GM21381 (cell line): ENCODE measurements around the gene CYFIP1.
A peak's percentile ranks its signal among the peaks of the same experiment; 100 is the strongest.

ENCODE experiments used
- ATAC-seq: cut with Tn5 transposase; IDR thresholded peaks from one replicate; pipeline ENCODE4 v1.9.1; 2021; ENCODE audit warnings: mild to moderate bottlenecking, moderate library complexity; ENCODE audit not compliant: unreplicated experiment

The CYFIP1 gene

DNA sequence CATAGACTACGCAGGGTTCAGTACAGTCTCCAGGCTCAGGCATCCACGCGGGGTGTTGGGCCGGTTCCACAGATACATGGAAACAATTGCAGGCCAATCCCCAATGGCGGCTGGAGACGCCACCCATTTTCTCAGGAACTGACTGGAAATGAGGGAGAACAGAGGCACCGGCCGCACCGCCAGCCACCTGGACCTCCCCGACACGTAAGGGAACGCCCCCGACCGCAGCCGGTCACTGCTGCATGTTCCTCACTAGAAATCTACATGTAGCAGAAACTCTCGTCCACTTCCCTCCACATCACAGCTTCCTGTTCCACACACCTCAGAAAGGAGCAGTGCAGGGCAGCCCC, 29.2 kb downstream of the CYFIP1 start:
- no peak for ATAC-seq

DNA sequence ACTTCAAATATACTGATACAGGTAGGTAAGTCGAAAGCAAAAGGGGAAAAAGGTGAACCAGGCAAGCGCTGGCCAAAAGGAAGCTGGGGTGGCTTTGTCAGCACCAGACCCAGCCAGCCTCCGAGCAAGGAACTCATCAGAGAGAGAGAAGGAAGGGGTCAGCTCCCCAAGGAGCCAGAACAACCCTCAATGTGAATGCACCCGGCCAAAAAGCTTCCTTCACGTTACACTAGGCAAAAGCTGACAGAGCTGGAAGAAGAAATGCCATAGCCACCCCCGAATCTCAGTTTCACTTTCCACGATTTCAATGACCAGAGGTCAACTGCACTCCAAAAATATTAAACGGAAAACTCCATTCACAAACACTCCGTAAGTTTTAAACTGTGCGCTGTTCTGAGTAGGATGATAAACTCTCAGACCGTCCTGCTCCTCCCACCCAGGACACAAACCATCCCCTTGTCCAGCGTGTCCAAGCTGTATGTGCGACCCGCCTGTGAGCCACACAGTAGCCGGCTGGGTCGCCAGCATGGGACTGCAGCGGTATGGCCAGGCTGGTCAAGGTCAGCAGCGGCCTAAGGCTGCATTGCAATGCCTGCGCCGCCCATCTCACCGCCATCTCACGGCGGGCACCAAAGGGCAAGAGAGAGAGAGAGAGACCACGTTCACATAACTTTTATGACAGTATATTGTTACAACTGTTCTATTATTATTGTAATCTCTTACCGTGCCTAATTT, 29.7 kb downstream of the CYFIP1 start:
- no peak for ATAC-seq

DNA sequence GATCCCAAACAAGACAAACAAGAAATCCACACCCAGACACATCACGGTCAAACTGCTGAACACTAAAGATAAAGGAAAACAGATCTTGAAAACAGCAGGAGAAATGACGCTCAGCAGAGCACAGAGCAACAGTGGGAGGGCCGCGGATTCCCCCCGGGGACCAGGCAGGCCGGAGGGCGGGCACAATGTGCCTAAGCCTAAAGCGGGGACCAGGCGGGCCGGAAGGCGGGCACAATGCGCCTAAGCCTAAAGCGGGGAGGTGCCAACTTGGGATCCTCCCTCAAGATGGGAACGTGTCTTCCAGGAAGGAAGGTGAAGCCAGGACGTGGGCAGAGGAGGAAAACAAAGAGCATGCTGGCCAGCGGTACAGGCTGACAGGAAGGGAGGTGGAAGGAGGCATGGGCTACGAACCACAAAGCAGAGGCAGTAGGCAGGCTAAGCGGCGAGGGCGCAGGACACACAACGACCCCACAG, 31.1 kb downstream of the CYFIP1 start:
- ATAC-seq: no peak

DNA sequence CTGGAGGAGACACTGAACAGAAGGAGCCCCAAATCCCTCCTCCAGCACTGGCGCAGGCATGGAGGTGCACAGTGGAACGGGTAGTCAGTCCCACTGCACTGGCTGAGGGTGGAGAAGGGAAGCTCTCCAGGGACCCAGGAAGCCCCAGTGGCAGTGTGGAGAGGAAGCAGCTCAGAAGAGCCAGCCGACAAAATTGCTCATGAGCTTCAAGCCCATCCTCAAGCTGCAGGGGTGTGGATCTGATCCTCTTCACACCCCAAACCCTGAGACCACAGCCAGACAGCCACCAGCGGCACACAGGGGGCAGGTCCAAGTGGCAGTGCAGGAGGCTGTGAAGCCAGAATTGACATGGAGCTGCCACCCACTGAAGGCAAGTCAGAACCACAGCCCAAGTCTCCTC, 32.1 kb downstream of the CYFIP1 start:
- no peak for ATAC-seq

DNA sequence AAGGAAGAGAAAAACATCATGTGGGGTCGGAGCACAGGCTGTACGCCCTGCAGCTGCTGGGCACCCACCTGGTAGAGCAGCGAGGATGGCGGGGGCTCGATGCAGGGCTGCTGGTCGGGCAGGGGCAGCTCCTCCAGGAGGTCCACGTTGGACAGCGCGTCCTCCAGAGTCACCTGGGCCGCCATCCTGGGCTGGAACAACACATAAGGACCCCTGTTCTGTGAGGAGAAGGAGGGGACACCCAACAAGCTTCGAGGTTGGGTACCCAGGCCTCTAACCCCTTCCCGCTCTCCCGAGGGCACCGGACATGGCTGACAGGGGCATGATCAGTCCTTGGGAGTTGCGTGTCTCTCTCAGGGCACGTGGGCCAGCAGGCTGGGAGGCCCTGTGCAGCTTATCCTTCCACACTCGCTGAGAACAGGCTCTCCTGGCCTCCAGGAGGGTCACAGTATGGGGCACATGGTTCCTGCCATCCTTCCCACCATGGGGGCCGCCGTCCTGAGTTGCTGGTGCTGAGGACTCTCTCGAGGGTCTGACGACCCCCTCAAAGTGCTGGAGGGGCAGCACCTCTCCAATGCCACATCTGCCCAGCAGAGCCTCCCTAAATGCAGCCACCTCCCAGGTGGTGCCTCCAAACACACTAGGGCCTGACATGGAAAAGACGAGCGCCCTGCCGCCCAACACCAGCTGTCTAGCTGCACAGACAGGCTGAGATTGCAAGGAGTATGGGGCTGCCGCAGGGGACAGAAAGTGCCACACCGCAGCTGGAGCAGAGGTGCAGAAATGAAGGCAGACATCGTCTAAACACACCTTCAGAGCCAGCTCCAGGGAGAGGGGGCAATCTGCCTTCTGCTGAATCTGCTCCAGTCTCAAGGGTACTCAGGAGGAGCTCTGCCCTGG, 32.8 kb downstream of the CYFIP1 start:
- ATAC-seq: no peak

DNA sequence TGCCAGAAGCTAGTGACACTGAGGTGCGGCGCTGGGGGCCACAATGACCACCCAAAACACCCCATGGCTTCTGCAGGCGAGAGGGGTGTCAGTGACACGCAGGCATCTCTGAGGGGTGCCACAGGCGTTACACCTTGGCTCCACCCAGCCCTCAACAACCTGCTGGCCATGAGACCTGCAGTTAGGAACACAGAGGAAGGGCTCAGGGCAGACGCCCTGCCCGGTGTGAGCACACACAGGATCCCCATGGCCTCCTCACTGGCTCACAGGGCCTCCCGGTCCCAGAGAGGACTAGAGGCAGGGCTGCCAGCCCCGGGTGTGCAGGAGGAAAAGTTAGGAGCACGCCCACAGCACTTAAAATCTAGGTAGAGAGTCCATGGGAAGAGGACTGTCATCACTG, 35.1 kb downstream of the CYFIP1 start:
- ATAC-seq: no peak

DNA sequence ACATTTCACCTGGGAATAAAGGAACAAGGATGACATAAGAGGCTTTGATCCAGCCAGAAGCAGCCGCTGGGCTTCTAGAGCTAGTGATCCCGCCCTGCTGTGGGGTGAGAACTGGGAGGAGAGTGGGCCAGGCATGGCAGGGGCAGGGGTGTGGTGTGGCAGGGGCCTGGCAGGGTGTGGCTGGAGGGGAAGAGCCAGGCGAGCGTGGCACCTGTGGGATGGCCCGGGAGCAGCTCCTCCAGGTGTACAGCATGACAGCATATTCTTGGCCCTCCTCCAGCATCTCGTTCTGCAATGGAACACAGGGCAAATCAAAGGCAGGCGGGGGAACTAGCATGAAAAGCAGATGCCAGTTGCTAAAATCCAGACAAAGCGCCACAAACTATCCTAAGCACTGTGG, 35.5 kb downstream of the CYFIP1 start:
- no peak for ATAC-seq

DNA sequence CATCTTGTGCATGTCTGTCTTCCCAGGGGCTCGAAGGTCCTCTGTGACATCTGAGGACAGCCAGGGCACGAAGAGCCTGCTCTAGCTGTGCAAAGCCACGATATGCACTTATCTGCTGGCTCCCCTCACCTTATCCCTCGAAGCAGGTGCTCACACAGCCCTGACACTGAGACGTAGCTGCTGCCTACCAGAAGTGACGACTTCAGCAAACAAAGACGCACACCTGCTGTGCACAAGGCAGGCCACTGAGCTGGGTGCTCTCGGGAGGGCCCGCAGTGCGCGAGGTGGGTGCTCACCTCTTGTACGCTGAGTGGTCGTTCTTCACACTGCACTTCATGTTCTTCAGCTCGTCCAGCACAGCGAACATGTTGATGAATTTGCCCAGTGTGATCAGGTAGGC, 37.3 kb downstream of the CYFIP1 start:
- ATAC-seq: no peak

DNA sequence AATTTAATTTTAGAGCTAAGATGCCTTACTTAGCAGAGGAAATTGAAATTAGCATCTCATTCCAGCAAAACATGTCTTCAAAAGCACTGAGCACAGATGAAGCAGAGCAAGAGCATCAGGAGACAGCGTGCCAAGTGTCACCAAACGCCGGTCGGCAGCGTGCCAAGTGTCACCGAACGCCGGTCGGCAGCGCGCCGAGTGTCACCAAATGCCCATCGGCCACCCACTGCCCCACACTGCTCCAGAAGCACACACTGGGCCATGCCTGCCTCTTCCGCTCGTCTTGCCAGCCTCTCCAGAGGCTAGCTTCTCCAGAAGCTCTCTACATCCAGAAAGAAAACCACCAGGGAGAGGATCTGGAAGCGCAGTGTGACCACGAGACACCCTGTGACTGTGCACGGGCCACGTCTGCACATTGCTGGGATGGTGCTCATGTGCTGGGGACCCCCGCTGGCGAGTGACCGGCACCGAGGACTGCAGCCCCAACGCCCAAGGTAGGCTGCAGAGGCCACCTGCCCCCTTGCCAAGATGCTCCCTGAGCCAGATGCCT, 37.8 kb downstream of the CYFIP1 start:
- ATAC-seq: no peak

DNA sequence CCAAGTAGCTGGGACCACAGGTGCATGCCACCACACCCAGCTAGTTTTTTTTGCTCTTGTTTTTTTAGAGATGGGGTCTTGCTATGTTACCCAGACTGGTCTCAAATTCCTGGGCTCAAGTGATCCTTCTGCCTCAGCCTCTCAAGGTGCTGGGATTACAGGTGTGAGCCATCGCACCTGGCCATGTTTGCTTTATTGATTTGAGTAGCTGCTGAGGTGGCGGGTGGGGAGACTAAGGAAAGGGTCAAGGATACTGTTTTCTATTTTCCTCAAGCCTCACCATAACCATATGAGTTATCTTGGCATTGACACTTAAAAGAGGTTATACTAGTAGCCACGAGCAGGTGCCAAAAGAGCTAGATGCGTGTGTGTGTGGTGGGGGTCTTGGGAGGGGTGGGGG, 39.0 kb downstream of the CYFIP1 start:
- ATAC-seq: no peak

DNA sequence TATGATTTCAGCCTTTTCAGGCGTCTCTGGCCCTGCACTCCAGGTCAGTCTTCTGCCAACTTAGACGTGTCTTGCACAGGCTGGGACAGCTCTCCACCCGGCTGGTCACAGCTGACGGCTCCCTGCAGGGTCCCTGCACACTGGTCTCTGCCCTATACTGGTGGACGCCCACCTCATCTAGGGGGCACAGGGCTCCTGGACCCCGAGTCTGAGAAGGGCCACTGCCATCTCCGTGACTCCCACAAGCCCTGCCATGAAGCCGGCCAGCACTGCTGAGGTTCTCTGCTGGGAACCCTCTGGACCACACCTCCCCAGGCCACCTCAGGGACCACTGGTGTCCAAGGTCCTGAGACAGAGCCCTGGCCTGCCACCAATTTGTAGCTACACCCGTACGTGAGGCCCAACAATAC, 40.5 kb downstream of the CYFIP1 start:
- ATAC-seq: no peak

DNA sequence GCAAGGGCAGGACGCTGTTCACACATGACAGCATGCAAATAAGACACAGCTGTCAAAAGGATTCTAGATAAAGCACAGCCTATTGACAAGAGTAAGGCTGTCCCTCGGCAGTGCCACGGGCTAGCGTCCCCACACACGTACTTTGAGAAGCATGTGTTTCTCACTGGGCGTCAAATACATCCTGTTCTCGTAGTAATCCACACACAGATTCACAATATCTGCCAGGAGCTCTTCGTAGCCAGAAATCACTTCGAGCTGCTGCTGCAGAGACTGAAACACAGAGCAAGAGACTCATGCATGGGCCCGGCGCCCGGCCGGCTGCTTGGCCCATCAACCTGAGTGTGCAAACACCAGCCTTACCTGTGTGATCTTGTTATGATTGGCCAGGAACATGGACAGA, 41.1 kb downstream of the CYFIP1 start:
- ATAC-seq: no peak

DNA sequence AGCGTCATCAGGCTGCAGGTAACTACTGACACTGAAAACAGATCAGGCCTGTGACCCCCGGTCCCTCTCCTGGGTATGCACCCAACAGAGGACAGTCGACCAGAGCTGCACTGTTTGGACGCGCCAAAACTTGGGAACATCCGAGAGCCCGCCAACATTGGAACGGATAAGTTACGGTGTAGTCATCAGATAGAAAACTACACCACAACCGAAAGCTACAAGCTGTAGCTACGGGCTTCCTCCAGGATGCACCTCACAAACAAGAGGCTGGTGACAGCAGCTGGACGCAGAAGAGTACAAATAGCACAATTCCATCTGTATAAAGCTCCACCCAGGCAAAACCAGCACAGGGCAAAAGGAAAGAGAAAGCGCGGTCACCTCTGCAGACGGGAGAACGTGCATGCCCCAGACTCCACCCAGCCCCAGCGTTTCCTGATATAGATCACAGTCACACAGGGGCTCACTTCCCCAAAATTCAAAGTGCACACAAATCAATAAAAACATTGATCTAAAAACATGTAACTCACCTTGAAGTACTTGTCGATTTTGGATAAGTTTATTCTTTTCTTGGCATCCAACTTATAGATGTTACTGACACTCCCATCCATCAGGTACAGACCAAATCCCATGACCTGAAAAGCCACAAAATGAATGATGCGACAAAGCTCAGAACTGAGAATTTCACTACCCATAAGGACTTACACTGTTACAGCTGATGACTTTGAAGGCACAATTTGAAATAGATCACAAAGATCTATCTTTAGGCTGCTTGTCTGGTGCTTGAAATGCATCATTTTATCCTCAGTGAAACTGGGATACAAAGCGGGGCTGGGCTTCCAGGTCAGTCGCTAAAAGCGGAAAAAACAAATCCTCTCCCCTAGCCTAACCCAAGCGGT, 43.3 kb downstream of the CYFIP1 start:
- ATAC-seq: peak; percentile 94

DNA sequence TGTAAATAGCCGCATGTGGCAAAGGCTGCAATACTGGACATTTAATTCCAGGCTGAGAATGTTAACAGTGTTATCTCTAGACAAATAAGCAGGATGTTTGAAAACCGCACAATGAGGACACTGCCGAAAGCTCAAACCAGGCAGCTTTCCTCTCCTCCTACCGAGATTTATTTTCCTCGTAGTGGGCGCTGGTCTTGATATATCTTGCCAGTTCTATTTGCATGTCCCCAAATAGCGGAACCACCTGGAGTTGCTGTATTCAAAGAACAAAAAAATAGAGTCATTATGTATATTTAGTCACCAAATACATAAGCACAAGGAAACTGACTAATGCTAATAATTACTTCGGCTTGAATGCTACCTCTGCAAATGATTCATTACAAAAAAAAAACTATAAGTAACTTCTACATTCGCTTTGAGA, 46.5 kb downstream of the CYFIP1 start:
- ATAC-seq: no peak

DNA sequence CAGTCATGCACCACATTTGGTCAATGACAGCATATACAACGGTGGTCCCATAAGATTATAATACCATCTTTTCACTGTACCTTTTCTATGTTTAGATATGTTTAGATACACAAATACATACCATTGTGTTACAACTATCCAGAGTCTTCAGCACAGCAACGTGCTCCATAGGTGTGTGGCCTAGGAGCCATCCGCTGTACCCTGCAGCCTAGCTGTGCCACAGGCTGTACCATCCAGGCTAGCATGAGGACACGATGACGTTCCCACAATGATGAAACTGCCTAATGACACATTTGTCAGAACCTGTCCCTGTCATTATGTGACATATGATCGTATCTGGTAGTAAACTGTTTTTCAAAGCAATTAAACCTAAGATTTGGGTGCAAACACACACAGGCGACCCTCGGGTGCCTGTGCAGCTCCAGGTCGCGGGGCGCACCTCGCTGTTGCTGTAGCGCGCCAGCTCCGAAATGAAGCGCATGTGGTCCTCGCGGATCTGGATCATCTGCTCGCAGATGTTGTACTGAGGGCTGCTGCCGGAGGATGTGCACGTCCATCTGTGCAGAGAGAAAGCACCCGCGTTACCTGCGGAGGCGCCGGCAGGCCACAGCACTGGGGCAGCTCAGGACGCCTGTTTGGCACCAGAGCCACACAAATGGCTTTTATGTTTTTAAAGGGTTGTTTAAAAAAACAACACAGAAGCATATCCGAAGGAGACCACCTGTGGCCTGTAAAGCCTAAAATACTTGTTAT, 48.2 kb downstream of the CYFIP1 start:
- ATAC-seq: no peak

DNA sequence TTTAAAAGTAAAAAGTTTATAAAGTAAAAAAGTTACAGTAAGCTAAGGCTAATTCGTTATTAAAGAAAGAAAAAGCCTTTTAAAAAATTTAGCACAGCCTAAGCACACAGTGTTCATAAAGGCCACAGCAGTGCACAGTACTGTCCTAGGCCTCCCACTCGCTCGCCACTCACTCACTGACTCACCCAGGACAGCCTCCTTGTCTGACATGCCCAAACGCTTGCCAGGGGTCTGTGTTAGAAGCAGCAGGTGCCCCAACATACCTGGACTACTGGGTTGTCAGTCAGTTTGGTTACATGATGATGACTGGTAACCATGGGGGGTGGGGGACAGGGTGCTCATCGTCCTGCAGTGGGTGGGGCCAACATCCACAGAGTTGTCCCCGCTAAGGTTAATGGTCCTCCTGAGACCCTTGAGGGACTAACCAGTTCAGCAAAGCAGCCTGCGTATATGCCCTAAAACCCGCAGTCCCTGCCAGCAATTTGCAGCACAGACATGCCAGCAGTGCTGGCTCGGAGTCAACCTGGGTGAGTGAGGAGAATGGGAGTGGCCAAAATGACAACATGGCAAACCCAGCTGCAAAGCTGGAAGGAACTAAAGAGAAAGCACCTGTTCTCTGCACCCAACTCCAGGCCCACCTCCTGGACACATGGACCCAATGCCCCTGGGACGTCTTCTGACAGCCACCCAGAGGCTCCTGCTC, 49.2 kb downstream of the CYFIP1 start:
- no peak for ATAC-seq

DNA sequence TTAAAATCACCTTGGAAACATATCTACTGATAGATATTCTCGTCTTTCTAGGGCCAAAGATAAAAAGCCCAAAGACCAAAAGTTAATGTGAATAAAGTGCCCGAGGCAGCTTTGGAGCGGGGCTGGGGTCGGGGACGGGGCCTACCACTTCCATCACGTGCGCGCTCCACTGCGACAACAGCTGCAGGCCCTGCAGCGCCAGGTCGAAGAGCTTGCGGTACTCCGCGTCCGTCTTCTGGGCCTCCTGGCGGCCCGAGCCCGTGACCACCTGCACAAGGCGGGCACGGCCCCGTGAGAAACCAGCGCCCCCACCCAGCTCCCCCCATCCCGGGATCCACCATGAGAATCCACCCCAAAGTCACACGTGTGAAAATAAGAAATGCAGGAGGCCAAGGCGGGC, 52.4 kb downstream of the CYFIP1 start:
- ATAC-seq: no peak

DNA sequence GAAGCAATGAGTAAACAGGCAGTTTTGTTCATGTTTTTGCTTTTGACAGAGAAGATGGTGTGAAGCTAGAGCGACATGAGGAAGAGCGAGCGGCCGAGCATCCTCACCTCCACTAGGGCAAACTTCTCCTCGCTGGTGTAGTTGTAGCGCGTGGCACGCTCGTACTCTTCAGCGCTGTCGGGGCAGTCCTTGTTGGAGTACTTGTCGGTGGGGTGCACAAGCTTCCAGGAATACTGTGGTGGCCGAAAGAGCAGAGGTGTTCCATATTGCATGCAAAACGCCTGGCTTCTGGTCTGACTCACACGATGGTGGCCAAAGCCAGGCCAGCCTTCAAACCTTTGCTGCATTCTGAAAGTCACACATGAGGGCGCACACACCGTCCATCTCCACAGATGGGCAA, 54.3 kb downstream of the CYFIP1 start:
- no peak for ATAC-seq

DNA sequence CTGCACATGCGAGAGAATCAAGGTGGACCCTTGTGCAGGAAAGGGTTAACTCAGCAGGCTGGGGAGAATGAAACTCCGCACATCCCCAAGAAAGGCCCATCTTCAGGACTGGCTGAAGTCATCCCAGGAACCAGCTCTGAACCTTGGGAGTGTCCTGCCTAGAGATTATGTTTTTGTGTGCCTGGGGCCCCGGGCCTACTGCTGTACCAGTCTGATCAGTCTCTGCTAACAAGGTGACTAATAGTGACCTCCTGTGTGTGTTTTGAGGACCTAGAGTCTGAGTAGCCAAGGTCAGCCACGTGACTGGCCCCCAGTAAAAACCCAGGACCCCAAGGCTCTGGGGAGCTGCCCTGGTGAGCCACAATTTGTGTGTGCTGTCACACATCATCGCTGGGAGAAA, 58.2 kb downstream of the CYFIP1 start:
- no peak for ATAC-seq

DNA sequence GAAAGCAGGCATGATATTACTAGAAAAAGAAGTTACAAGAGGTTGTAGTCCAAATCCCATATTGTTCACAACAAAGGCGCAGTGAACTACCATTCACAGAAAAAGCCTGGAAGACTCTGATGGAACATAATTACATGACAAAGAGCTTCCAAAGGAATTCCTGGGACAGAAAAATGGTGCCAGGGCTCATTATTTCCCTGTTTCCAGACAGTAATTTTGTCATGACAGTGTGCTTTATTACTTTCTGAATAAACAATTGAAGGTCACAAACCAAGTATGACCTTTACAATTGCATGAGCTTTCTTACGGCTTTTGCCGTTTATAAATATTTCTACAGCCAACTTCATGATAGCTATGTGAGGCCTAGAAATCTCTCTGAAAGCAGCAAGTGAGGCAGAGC, 61.0 kb downstream of the CYFIP1 start:
- ATAC-seq: no peak
